RWPE1 (cell line): ENCODE data around the gene TINCR.

Source experiments
- CTCF ChIA-PET: fragments of 350-600 bp; sonication (Branson Sonifier 250); formaldehyde crosslinking; extraction: SDS; loops from one replicate; lab custom pipeline; 2021; lab: Yijun Ruan, JAX
- POLR2A ChIA-PET: fragments of 400-600 bp; formaldehyde crosslinking; extraction: SDS; loops from one replicate; lab custom pipeline; 2020; ENCODE audit warnings: antibody characterized with exemption; ENCODE audit not compliant: low non-redundant PET; lab: Yijun Ruan, JAX
- DNase-seq: peaks from one replicate; pipeline ENCODE4 v3.0.0; 2012; ENCODE audit warnings: low spot score
- H3K27ac ChIP-seq: fragments of 450-650 bp; 2 replicates; pipeline ENCODE4 v1.5.1; 2017
- CTCF ChIP-seq: fragments of 450-650 bp; conservative IDR thresholded peaks from 2 replicates; pipeline ENCODE4 v1.5.1; 2017; ENCODE audit warnings: low read depth, mild to moderate bottlenecking

Gene TINCR

DNA sequence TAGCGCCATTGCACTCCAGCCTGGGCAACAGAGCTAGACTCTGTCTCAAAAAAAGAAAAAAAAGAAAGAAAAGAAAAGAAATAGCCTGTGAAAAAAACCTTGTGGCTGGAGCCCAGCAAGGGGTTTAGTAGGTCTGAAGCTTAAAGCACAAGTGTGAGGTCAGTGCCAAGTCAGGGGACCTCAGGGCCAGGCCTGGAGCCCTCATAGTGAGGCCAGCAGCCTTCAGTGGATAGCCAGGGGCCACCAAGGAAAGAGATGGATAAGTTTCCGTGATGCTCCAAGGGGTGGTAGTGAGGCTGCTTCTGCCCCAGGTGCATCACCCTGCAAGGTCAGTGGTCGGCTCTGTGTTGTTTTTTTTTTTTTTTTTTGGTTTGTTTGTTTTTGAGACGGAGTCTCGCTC lies 12.9 kb downstream of the TINCR start:
- POLR2A ChIA-PET, result no interaction called here
- CTCF ChIA-PET, result interaction anchor here (0.8 kb wide), 1 partner anchor 9 kb away, joined by 4 read pairs; no protein-coding TSS in a partner anchor
- H3K27ac ChIP-seq, result no peak overlapping the region
- no peak for TF ChIP-seq CTCF
- DNase-seq, result no peak

DNA sequence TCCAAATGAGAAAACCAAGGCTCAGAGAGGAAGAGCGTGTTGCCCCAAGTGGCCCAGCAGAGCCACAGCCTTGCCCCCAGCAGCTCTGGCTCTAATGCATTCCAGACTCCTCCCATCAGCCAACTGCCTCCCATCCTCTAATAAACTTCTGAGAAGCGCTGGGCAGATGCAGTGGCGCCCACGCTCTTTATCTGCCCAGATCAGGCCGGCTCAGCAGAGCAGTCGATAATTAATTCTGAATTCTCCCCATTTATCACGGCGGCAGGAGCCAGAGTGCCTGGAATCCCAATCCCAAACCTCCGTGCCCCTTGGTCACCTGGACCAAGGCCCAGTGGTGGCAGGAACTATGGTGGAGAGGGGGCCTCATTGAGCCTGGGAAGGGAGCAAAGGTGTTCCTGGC lies 13.9 kb downstream of the TINCR start:
- no peak overlapping the region for H3K27ac ChIP-seq
- DNase-seq, result no peak
- TF ChIP-seq CTCF, result no peak
- ChIA-PET POLR2A (no interaction called here), CTCF (no interaction called here)

GRCh38 chr19:5547881-5548280 lies 19.9 kb downstream of the TINCR start:
- DNase-seq, result peak; percentile 36
- CTCF ChIA-PET, result interaction anchor here (0.5 to 1.1 kb wide), 12 partner anchors 11 to 299 kb away, joined by 3 to 20 read pairs (median 4); no protein-coding TSS in a partner anchor
- TF ChIP-seq CTCF, result peak; percentile 40
- no peak overlapping the region for H3K27ac ChIP-seq
- POLR2A ChIA-PET, result interaction anchor here (0.6 kb wide), 2 partner anchors 451 to 873 kb away, joined by 4 read pairs; no protein-coding TSS in a partner anchor

- CTCF ChIA-PET, result interaction anchor here (0.6 kb wide), 1 partner anchor 9 kb away, joined by 4 read pairs; no protein-coding TSS in a partner anchor
- TF ChIP-seq CTCF, result no peak
- H3K27ac ChIP-seq, result no peak overlapping the region
- no peak for DNase-seq
- POLR2A ChIA-PET, result interaction anchor here (0.6 kb wide), 1 partner anchor 21 kb away, joined by 5 read pairs; no protein-coding TSS in a partner anchor
Observed at GRCh38 chr19:5545984-5546383, 21.8 kb downstream of the TINCR start.

GRCh38 chr19:5545051-5545450 lies 22.7 kb downstream of the TINCR start:
- no peak overlapping the region for H3K27ac ChIP-seq
- no peak for TF ChIP-seq CTCF
- ChIA-PET CTCF (no interaction called here), POLR2A (no interaction called here)
- no peak for DNase-seq

DNA sequence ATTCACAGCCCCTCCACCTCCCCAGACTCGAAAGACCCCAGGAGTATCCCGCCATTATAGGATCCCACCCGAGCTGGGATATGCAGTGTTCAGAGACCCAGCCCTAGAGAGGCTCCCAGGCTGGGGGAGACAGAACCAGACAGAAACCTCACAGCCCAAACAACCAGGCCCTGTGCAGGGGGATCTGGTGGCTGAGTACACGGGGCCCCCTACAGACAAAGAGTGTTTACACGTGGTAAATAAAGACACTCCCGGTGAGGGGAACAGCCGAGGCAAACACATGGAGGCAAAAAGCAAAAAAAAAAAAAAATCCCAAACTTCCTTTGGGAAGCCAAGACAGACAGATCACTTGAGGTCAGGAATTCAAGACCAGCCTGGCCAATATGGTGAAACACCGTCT lies 25.1 kb downstream of the TINCR start:
- no peak overlapping the region for H3K27ac ChIP-seq
- CTCF ChIA-PET, result interaction anchor here (0.6 to 1.4 kb wide), 3 partner anchors 10 to 254 kb away, joined by 3 to 10 read pairs (median 3); no protein-coding TSS in a partner anchor
- DNase-seq, result no peak
- POLR2A ChIA-PET, result no interaction called here
- no peak for TF ChIP-seq CTCF
